HG03095 (cell line): ENCODE measurements around the gene NRCAM.
A peak's percentile ranks its signal among the peaks of the same experiment; 100 is the strongest.
"Not testable (repeated sequence)": the region's sequence is repeated elsewhere in the genome, so short reads cannot be mapped to it uniquely, and the experiment has no call there.

Experiments
- ATAC-seq: cut with Tn5 transposase; IDR thresholded peaks from one replicate; pipeline ENCODE4 v1.9.1; 2021; ENCODE audit warnings: moderate library complexity; ENCODE audit not compliant: unreplicated experiment

The NRCAM gene

GRCh38 chr7:108455998-108456677, at the start of gene NRCAM:
TSS of gene NRCAM (minus strand) at chr7:108456436. CDS start at chr7:108240064, 216,372 bp downstream.
- no peak for ATAC-seq

GRCh38 chr7:108504576-108504975, 48.3 kb upstream of the NRCAM start:
- not testable (repeated sequence) for ATAC-seq

- peak; percentile 97 for ATAC-seq
These were observed 47.1 kb upstream of the NRCAM start for GRCh38 chr7:108503112-108504026.

- ATAC-seq, result no peak
These were observed 43.3 kb upstream of the NRCAM start for GRCh38 chr7:108499566-108499965.

GRCh38 chr7:108498481-108498880, 42.2 kb upstream of the NRCAM start:
- no peak for ATAC-seq

GRCh38 chr7:108497082-108497725, 41.0 kb upstream of the NRCAM start:
- peak; percentile 70 for ATAC-seq

GRCh38 chr7:108492742-108493141, 36.5 kb upstream of the NRCAM start:
- no peak for ATAC-seq

- ATAC-seq, result no peak
These were observed 32.7 kb upstream of the NRCAM start for GRCh38 chr7:108488768-108489538.

- ATAC-seq, result no peak
These were observed 31.4 kb upstream of the NRCAM start for GRCh38 chr7:108487646-108488045.

GRCh38 chr7:108486291-108486966, 30.2 kb upstream of the NRCAM start:
- no peak for ATAC-seq

- no peak for ATAC-seq
These were observed 27.9 kb upstream of the NRCAM start for GRCh38 chr7:108484137-108484536.

GRCh38 chr7:108480311-108480710, 24.1 kb upstream of the NRCAM start:
- ATAC-seq, result no peak

- no peak for ATAC-seq
These were observed 23.5 kb upstream of the NRCAM start for GRCh38 chr7:108479751-108480150.

- no peak for ATAC-seq
These were observed 22.9 kb upstream of the NRCAM start for GRCh38 chr7:108479118-108479517.

GRCh38 chr7:108468246-108468645, 12.0 kb upstream of the NRCAM start:
- no peak for ATAC-seq

- no peak for ATAC-seq
These were observed 11.2 kb upstream of the NRCAM start for GRCh38 chr7:108467391-108467790.

GRCh38 chr7:108466322-108466721, 10.1 kb upstream of the NRCAM start:
- not testable (repeated sequence) for ATAC-seq

- no peak for ATAC-seq
These were observed 8.5 kb upstream of the NRCAM start for GRCh38 chr7:108464743-108465142.

GRCh38 chr7:108463613-108464012, 7.4 kb upstream of the NRCAM start:
- no peak for ATAC-seq

- ATAC-seq, result no peak
These were observed 5.6 kb upstream of the NRCAM start for GRCh38 chr7:108461840-108462239.
